WTC11 (cell line): ENCODE results near the gene FAM20C. TPM values are rescaled to one million over a fixed set of nuclear protein-coding genes. Genes with fewer than 3 reads are reported as not detected.

Experiments used
- ATAC-seq: fragments of 200-7000 bp; cut with Tn5 transposase; 2 replicates; pipeline ENCODE4 v1.10.0; 2021; ENCODE audit warnings: mild to moderate bottlenecking, moderate library complexity
- CTCF ChIA-PET: fragments of 300-600 bp; sonication (Branson Sonifier 250); formaldehyde crosslinking; loops from one replicate; lab custom pipeline; 2021; ENCODE audit warnings: antibody characterized with exemption; lab: Charles Lee
- POLR2A ChIA-PET: fragments of 350-600 bp; sonication (Branson Sonifier 250); formaldehyde crosslinking; loops from one replicate; lab custom pipeline; 2021; ENCODE audit warnings: antibody characterized with exemption; lab: Charles Lee
- DNase-seq: peaks from one replicate; pipeline ENCODE4 v3.0.0; 2021; ENCODE audit warnings: low spot score
- H3K27ac Mint-ChIP-seq: 2 replicates; pipeline ENCODE4 v1.8.0; 2021; ENCODE audit warnings: mixed read lengths
- H3K27me3 Mint-ChIP-seq: 2 replicates; pipeline ENCODE4 v1.8.0; 2021; ENCODE audit warnings: low read depth, mild to moderate bottlenecking, moderate library complexity, mixed read lengths
- H3K36me3 Mint-ChIP-seq: 2 replicates; pipeline ENCODE4 v1.8.0; 2021; ENCODE audit warnings: mixed read lengths
- H3K4me1 Mint-ChIP-seq: 2 replicates; pipeline ENCODE4 v1.8.0; 2022; ENCODE audit warnings: mixed read lengths
- H3K4me3 Mint-ChIP-seq: 2 replicates; pipeline ENCODE4 v1.8.0; 2021; ENCODE audit warnings: mild to moderate bottlenecking, moderate library complexity, mixed read lengths
- H3K9me3 Mint-ChIP-seq: 2 replicates; pipeline ENCODE4 v1.8.0; 2021; ENCODE audit warnings: mixed read lengths
- AFF4 ChIP-seq: sonication (generic); formaldehyde crosslinking; IDR thresholded peaks from 2 replicates; pipeline ENCODE4 v1.8.1; 2023; ENCODE audit warnings: mild to moderate bottlenecking, missing genetic modification reagents, borderline replicate concordance
- ARID4B ChIP-seq: sonication (generic); formaldehyde crosslinking; IDR thresholded peaks from 2 replicates; pipeline ENCODE4 v1.8.0; 2023; ENCODE audit warnings: missing genetic modification reagents, mild to moderate bottlenecking, borderline replicate concordance
- ATF2 ChIP-seq: sonication (generic); formaldehyde crosslinking; IDR thresholded peaks from 2 replicates; pipeline ENCODE4 v1.8.1; 2022; ENCODE audit warnings: low read depth, missing genetic modification reagents, borderline replicate concordance
- CREB1 ChIP-seq: sonication (generic); formaldehyde crosslinking; IDR thresholded peaks from 2 replicates; pipeline ENCODE4 v1.8.0; 2023; ENCODE audit warnings: mild to moderate bottlenecking, missing genetic modification reagents
- CREM ChIP-seq: sonication (generic); formaldehyde crosslinking; IDR thresholded peaks from 2 replicates; pipeline ENCODE4 v1.8.1; 2022; ENCODE audit warnings: mild to moderate bottlenecking, missing genetic modification reagents, moderate library complexity
- E2F1 ChIP-seq: sonication (generic); formaldehyde crosslinking; IDR thresholded peaks from 2 replicates; pipeline ENCODE4 v1.8.0; 2022; ENCODE audit warnings: mild to moderate bottlenecking, missing genetic modification reagents
- HMGA2 ChIP-seq: fragments of 250-450 bp; sonication (Bioruptor Pico); IDR thresholded peaks from 2 replicates; pipeline ENCODE4 v1.4.0; 2021; ENCODE audit warnings: mild to moderate bottlenecking, moderate library complexity
- MLX ChIP-seq: sonication (generic); formaldehyde crosslinking; IDR thresholded peaks from 2 replicates; pipeline ENCODE4 v1.8.1; 2023; ENCODE audit warnings: mild to moderate bottlenecking, missing genetic modification reagents, moderate library complexity
- MXD4 ChIP-seq: fragments of 250-450 bp; sonication (Bioruptor Pico); IDR thresholded peaks from 2 replicates; pipeline ENCODE4 v1.8.0; 2021; ENCODE audit warnings: mild to moderate bottlenecking, moderate library complexity, borderline replicate concordance
- NR3C1 ChIP-seq: sonication (generic); formaldehyde crosslinking; conservative IDR thresholded peaks from 2 replicates; pipeline ENCODE4 v1.8.1; 2023; ENCODE audit warnings: low read depth, mild to moderate bottlenecking, missing genetic modification reagents
- RELA ChIP-seq: sonication (generic); formaldehyde crosslinking; IDR thresholded peaks from 2 replicates; pipeline ENCODE4 v1.8.1; 2022; ENCODE audit warnings: missing genetic modification reagents, mild to moderate bottlenecking, borderline replicate concordance
- SMAD4 ChIP-seq: sonication (generic); formaldehyde crosslinking; IDR thresholded peaks from 2 replicates; pipeline ENCODE4 v1.8.0; 2022; ENCODE audit warnings: mild to moderate bottlenecking, missing genetic modification reagents
- USF1 ChIP-seq: sonication (generic); formaldehyde crosslinking; IDR thresholded peaks from 2 replicates; pipeline ENCODE4 v1.8.0; 2022; ENCODE audit warnings: mild to moderate bottlenecking, missing genetic modification reagents
- ZNF219 ChIP-seq: sonication (generic); formaldehyde crosslinking; IDR thresholded peaks from 2 replicates; pipeline ENCODE4 v1.8.0; 2023; ENCODE audit warnings: missing genetic modification reagents, mild to moderate bottlenecking, borderline replicate concordance
- ZNF263 ChIP-seq: sonication (generic); formaldehyde crosslinking; IDR thresholded peaks from 2 replicates; pipeline ENCODE4 v1.8.1; 2022; ENCODE audit warnings: low read depth, mild to moderate bottlenecking, moderate library complexity, missing genetic modification reagents
- ZNF281 ChIP-seq: sonication (generic); formaldehyde crosslinking; IDR thresholded peaks from 2 replicates; pipeline ENCODE4 v1.8.0; 2023; ENCODE audit warnings: mild to moderate bottlenecking, missing genetic modification reagents
- total RNA-seq: library from RNA; stranded (reverse); gene quantifications from 3 replicates; pipeline ENCODE4 v1.2.3, GENCODE V29; 2021

Gene FAM20C
- total RNA-seq, 1 experiment from 2014 or later, result 64.9 TPM

GRCh38 chr7:176381-176780, 16.0 kb upstream of the FAM20C start (continued):
- TF ChIP-seq CREB1 (no peak), ARID4B (CRISPR knock-in tag) (no peak), ATF2 (CRISPR knock-in tag) (no peak), NR3C1 (CRISPR knock-in tag) (no peak), CREM (no peak), MXD4 (no peak), ZNF263 (no peak), MLX (no peak)

GRCh38 chr7:176786-177459, 15.4 kb upstream of the FAM20C start:
- Mint-ChIP-seq H3K4me3 (no peak overlapping the region), H3K27me3 (no peaks in the 10 kb centered on the region), H3K27ac (no peak overlapping the region; the same call in 1 of the 2 replicates), H3K9me3 (no peaks in the 10 kb centered on the region), H3K4me1 (no peaks in the 10 kb centered on the region; the same call in 1 of the 2 replicates), H3K36me3 (no peaks in the 10 kb centered on the region)
- DNase-seq (no peak), ATAC-seq (no peak)
- CTCF ChIA-PET, result no interaction called here
- POLR2A ChIA-PET, result no interaction called here
- no peak for TF ChIP-seq CREB1
- no peak for TF ChIP-seq AFF4 (CRISPR knock-in tag)
- no peak for TF ChIP-seq E2F1 (CRISPR knock-in tag)
- TF ChIP-seq USF1 (CRISPR knock-in tag), result no peak
- TF ChIP-seq ZNF281 (CRISPR knock-in tag), result no peak
- no peak for TF ChIP-seq MLX
- no peak for TF ChIP-seq RELA (CRISPR knock-in tag)
- no peak for TF ChIP-seq MXD4
- TF ChIP-seq ZNF219, result no peak
- TF ChIP-seq ZNF263, result no peak
- TF ChIP-seq HMGA2 (CRISPR knock-in tag), result no peak
- no peak for TF ChIP-seq SMAD4
